ENCODE measurements around the gene PCDHGB1.
"Not testable (repeated sequence)": the region's sequence is repeated elsewhere in the genome, so short reads cannot be mapped to it uniquely, and the experiment has no call there.

The PCDHGB1 gene

DNA sequence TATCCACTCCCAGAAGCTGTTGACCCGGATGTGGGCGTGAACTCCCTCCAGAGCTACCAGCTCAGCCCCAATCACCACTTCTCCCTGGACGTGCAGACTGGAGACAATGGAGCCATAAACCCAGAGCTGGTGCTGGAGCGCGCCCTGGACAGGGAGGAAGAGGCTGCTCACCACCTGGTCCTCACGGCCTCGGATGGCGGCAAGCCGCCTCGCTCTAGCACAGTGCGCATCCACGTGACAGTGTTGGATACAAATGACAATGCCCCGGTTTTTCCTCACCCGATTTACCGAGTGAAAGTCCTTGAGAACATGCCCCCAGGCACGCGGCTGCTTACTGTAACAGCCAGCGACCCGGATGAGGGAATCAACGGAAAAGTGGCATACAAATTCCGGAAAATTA lies 43.4 kb downstream of the PCDHGB1 start:
- TF ChIP-seq, protein P1, sequence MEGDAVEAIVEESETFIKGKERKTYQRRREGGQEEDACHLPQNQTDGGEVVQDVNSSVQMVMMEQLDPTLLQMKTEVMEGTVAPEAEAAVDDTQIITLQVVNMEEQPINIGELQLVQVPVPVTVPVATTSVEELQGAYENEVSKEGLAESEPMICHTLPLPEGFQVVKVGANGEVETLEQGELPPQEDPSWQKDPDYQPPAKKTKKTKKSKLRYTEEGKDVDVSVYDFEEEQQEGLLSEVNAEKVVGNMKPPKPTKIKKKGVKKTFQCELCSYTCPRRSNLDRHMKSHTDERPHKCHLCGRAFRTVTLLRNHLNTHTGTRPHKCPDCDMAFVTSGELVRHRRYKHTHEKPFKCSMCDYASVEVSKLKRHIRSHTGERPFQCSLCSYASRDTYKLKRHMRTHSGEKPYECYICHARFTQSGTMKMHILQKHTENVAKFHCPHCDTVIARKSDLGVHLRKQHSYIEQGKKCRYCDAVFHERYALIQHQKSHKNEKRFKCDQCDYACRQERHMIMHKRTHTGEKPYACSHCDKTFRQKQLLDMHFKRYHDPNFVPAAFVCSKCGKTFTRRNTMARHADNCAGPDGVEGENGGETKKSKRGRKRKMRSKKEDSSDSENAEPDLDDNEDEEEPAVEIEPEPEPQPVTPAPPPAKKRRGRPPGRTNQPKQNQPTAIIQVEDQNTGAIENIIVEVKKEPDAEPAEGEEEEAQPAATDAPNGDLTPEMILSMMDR (IDR thresholded peaks at IDR 0.05; ENCODE audit: insufficient read depth, low read length, poor library complexity, severe bottlenecking), result no peak
- H3K36me3 ChIP-seq (ENCODE audit: control insufficient read depth, insufficient read depth, low read length), result no peaks in the 10 kb centered on the region
- H3K27me3 ChIP-seq (replicated peaks; ENCODE audit: control insufficient read depth, insufficient read depth, low read length), result no peaks in the 10 kb centered on the region

DNA sequence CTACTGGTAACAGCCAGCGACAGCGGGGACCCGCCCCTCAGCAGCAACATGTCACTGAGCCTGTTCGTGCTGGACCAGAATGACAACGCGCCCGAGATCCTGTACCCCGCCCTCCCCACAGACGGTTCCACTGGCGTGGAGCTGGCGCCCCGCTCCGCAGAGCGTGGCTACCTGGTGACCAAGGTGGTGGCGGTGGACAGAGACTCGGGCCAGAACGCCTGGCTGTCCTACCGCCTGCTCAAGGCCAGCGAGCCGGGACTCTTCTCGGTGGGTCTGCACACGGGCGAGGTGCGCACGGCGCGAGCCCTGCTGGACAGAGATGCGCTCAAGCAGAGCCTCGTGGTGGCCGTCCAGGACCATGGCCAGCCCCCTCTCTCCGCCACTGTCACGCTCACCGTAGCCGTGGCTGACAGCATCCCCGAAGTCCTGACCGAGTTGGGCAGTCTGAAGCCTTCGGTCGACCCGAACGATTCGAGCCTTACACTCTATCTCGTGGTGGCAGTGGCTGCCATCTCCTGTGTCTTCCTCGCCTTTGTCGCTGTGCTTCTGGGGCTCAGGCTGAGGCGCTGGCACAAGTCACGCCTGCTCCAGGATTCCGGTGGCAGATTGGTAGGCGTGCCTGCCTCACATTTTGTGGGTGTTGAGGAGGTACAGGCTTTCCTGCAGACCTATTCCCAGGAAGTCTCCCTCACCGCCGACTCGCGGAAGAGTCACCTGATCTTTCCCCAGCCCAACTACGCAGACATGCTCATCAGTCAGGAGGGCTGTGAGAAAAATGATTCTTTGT lies 44.7 kb downstream of the PCDHGB1 start:
- H3K27me3 ChIP-seq (replicated peaks; ENCODE audit: control insufficient read depth, insufficient read depth, low read length), result not testable (repeated sequence)

More for the DNA sequence above, 43.4 kb downstream of the PCDHGB1 start:
- H3K4me3 ChIP-seq (replicated peaks; ENCODE audit: low read depth, low read length), result no peak overlapping the region
- DNase-seq (ENCODE audit: extremely low read depth, insufficient read length), result no peak

DNA sequence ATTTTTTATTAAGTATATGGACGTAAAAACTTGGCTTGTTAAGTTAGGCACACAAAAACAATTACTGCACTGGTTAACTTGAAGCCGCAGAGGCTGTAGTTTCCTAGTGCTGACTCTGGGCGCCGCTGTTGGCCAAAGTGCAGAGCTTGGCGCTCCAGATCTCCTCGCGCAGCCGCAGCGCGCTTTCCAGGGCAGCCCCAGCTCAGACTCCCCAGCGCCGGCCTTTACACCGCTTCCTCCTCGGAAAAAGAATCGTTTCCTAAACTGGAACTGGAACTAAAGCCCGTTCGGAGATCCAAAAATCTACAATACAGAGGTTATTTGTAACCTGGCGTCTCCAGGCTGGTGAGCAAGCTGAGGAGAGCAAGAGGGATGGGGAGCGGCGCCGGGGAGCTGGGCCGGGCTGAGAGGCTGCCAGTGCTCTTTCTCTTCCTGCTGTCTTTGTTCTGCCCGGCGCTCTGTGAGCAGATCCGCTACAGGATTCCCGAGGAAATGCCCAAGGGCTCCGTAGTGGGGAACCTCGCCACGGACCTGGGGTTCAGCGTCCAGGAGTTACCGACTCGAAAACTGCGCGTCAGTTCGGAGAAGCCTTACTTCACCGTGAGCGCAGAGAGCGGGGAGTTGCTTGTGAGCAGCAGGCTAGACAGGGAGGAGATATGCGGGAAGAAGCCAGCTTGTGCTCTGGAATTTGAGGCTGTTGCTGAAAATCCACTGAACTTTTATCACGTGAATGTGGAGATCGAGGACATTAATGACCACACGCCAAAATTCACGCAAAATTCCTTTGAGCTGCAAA lies 48.1 kb downstream of the PCDHGB1 start, which contains the start of gene PCDHGB5:
TSS of gene PCDHGB5 (plus strand) at position 192 of the 796 bp plus-strand sequence. CDS start at position 373, 181 bp downstream.
- TF ChIP-seq, protein P1 (IDR thresholded peaks at IDR 0.05; ENCODE audit: insufficient read depth, low read length, poor library complexity, severe bottlenecking), result peak; percentile 17
- H3K27me3 ChIP-seq (replicated peaks; ENCODE audit: control insufficient read depth, insufficient read depth, low read length); H3K36me3 ChIP-seq (ENCODE audit: control insufficient read depth, insufficient read depth, low read length); H3K4me3 ChIP-seq (replicated peaks; ENCODE audit: low read depth, low read length): not testable (repeated sequence)
- DNase-seq (ENCODE audit: extremely low read depth, insufficient read length), result peak; percentile 37

More for the DNA sequence above, 44.7 kb downstream of the PCDHGB1 start:
- H3K36me3 ChIP-seq (ENCODE audit: control insufficient read depth, insufficient read depth, low read length); DNase-seq (ENCODE audit: extremely low read depth, insufficient read length); H3K4me3 ChIP-seq (replicated peaks; ENCODE audit: low read depth, low read length): not testable (repeated sequence)

DNA sequence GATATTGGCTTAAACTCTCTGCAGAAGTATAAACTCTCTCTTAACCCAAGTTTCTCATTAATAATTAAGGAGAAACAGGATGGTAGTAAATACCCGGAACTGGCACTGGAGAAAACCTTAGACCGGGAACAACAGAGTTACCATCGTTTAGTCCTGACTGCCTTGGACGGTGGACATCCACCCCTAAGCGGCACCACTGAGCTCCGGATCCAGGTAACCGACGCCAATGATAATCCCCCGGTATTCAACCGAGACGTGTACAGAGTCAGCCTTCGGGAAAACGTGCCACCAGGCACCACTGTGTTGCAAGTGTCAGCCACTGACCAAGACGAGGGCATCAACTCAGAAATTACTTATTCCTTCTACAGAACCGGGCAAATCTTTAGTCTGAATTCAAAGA lies 48.7 kb downstream of the PCDHGB1 start:
- no peak overlapping the region for H3K4me3 ChIP-seq (replicated peaks; ENCODE audit: low read depth, low read length)
- TF ChIP-seq, protein P1 (IDR thresholded peaks at IDR 0.05; ENCODE audit: insufficient read depth, low read length, poor library complexity, severe bottlenecking), result no peak
- no peak for DNase-seq (ENCODE audit: extremely low read depth, insufficient read length)
- no peaks in the 10 kb centered on the region for H3K36me3 ChIP-seq (ENCODE audit: control insufficient read depth, insufficient read depth, low read length)
- H3K27me3 ChIP-seq (replicated peaks; ENCODE audit: control insufficient read depth, insufficient read depth, low read length), result no peaks in the 10 kb centered on the region

DNA sequence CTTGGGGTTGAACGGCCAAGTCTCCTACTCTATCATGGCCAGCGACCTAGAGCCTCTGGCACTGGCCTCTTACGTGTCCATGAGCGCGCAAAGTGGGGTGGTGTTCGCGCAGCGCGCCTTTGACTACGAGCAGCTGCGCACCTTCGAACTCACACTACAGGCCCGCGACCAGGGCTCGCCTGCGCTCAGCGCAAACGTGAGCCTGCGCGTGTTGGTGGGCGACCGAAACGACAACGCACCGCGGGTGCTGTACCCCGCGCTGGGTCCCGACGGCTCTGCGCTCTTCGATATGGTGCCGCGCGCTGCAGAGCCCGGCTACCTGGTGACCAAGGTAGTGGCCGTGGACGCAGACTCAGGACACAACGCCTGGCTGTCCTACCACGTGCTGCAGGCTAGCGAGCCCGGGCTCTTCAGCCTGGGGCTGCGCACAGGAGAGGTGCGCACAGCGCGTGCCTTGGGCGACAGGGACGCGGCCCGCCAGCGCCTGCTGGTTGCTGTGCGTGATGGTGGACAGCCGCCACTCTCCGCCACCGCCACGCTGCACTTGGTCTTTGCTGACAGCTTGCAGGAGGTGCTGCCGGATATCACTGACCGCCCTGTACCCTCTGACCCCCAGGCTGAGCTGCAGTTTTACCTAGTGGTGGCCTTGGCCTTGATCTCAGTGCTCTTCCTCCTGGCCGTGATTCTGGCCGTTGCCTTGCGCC lies 49.8 kb downstream of the PCDHGB1 start:
- DNase-seq (ENCODE audit: extremely low read depth, insufficient read length), result no peak
- H3K4me3 ChIP-seq (replicated peaks; ENCODE audit: low read depth, low read length), result no peak overlapping the region
- TF ChIP-seq, protein P1 (IDR thresholded peaks at IDR 0.05; ENCODE audit: insufficient read depth, low read length, poor library complexity, severe bottlenecking), result no peak
- no peaks in the 10 kb centered on the region for H3K27me3 ChIP-seq (replicated peaks; ENCODE audit: control insufficient read depth, insufficient read depth, low read length)
- H3K36me3 ChIP-seq (ENCODE audit: control insufficient read depth, insufficient read depth, low read length), result no peaks in the 10 kb centered on the region

Data from GM06990 (cell line).